Cardiac fibroblast (primary cell): ENCODE measurements around the gene RPL22L1.

ENCODE experiments used
- DNase-seq, 2 donors: peaks; one replicate each; pipeline versions ENCODE4 v3.0.0 to v3.0.0-alpha.2; 2010; ENCODE audit warnings: low read depth in 2 of 2
- H3K4me3 ChIP-seq, 2 donors: replicated peaks in 1 of 2; 1 replicate in 1 of 2; 2 replicates in 1 of 2; pipeline ENCODE4 v1.5.1; 2011; ENCODE audit warnings: low read depth in 2 of 2, low read length in 2 of 2, mild to moderate bottlenecking in 2 of 2, moderate library complexity in 1 of 2
- CTCF ChIP-seq: IDR thresholded peaks from one replicate; pipeline ENCODE4 v1.5.1; 2011; ENCODE audit warnings: low read depth, mild to moderate bottlenecking, low read length, inconsistent platforms

Gene RPL22L1

GRCh38 chr3:170876537-170876936, 6.5 kb upstream of the RPL22L1 start:
- H3K4me3 ChIP-seq, result no peak overlapping the region
- DNase-seq, result no peak
- no peak for TF ChIP-seq CTCF

DNA sequence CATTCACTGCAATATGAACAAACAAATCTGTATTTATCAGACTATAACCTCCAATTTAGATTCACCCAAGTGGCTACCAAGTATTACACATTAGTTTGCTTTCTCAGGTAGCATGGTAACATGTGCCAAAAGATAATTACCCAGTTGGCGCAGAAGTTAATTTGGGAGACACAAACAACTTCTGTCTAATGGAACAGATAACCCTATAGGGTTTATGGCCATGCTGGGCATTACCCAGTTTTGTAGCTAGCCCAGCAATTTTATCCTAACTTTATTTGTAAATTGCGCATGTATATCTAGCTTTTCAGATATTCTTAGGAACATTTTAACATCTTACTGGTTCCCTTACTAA, 780 bp downstream of the RPL22L1 start:
- peak in 1 of 2 donors; percentile 15 for DNase-seq
- no peak for TF ChIP-seq CTCF
- H3K4me3 ChIP-seq, result peak overlapping the region; percentile 76 to 80

- H3K4me3 ChIP-seq, result peak overlapping the region; percentile 76 to 80
- no peak for DNase-seq
- TF ChIP-seq CTCF, result no peak
Observed at GRCh38 chr3:170868577-170869238, 1.3 kb downstream of the RPL22L1 start.

DNA sequence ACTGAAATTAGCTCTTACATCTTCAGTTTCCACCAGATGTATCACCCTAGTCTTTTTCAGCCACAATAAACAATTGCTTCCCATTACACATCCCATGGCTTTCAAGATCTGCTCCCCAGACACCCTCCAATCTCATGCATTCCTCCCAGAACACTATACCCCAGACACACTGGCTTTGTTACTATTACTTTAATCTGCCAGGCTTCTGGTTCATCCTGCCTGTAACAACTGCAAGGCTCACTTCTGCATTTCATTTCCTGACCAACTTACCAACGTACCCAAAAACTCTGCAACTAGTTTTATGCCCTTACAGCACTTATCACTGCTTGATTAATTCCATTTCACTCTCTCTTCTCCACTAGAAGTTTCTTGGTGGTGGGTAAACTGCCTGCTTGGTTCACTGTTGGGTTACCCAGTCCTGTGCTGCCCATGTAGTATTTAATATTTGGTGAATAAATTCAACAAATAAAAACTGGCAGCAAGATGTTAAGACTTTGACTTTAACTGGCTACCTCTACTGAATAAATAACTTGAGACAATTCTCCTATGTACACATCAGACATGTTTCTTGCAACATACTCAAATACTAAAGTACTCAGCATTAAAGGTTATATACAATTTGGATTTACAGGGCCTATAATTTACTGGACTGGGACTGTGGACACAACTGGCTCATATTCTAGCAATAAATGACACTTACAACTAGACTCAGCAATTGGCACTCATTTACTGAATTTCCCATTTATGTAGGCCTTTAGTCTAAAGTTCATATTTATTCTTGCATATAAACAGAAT, 2.7 kb downstream of the RPL22L1 start:
- TF ChIP-seq CTCF, result no peak
- no peak overlapping the region for H3K4me3 ChIP-seq
- DNase-seq, result peak in 1 of 2 donors; percentile 13

GRCh38 chr3:170866499-170866898, 3.5 kb downstream of the RPL22L1 start:
- no peak for TF ChIP-seq CTCF
- DNase-seq, result no peak
- no peak overlapping the region for H3K4me3 ChIP-seq

DNA sequence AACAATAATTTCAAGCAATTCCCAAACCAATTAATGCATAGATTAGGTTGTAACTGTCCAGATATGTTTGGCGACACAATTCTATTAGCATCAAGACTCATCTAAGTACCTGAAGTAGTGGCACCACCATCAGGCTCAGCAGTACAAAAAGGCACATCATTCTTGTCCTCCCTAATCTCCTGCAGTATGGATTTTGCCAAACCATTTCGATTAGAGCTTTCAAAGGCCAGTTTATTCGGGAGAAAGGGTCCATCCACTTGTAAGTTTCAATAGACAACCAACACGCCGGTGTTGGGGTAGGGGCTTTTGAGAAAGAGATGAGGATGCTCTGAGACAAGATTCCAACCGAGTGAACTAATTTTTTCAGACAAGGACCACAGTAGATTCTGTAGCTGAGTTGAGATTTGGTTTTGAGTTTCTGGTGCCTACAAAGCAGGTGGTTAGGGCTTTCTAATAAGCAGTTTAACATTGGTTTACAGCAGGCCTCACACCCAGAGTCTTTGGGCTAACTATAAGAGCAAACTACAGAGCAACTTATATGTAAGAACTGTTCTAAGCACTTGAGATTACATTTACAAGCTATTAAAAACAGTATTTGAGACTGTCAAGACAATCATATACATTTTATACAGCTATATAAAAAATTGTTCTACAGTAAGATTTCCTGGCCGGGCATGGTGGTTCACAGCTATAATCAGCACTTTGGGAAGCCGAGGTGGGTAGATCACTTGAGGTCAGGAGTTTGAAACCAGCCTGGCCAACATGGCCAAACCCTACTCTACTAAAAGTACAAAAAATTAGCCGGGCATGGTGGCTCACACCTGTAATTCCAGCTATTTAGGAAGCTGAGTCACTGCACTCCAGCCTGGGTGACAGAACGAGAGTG, 4.5 kb downstream of the RPL22L1 start:
- DNase-seq, result peak in 1 of 2 donors; percentile 13
- no peak for TF ChIP-seq CTCF

More for the DNA sequence above, 4.5 kb downstream of the RPL22L1 start:
- no peak overlapping the region for H3K4me3 ChIP-seq
